Suprapubic skin (tissue), 4 donors: ENCODE measurements around the gene CAPN7.

Source experiments
- POLR2A ChIP-seq, 2 donors: fragments of 450-650 bp; IDR thresholded peaks; one replicate each; pipeline ENCODE4 v1.6.1; 2017; ENCODE audit warnings: antibody characterized with exemption in 2 of 2, mild to moderate bottlenecking in 2 of 2, moderate library complexity in 2 of 2
- POLR2AphosphoS5 ChIP-seq, 3 donors: sonication (generic); formaldehyde crosslinking; IDR thresholded peaks; one replicate each; pipeline ENCODE4 v1.6.1; 2017; ENCODE audit warnings: antibody characterized with exemption in 3 of 3
- TF ChIP-seq, protein P1 (sequence below), 2 donors: fragments of 200-600 bp in 1 of 2; fragments of 450-650 bp in 1 of 2; sonication (generic) in 1 of 2; IDR thresholded peaks; one replicate each; pipeline ENCODE4 v1.5.1; 2016 to 2019; ENCODE audit warnings: antibody characterized with exemption in 2 of 2, mild to moderate bottlenecking in 1 of 2, moderate library complexity in 1 of 2

GRCh38 chr3:15299036-15299435 is 93.0 kb downstream of the CAPN7 start:
- TF ChIP-seq, protein P1, sequence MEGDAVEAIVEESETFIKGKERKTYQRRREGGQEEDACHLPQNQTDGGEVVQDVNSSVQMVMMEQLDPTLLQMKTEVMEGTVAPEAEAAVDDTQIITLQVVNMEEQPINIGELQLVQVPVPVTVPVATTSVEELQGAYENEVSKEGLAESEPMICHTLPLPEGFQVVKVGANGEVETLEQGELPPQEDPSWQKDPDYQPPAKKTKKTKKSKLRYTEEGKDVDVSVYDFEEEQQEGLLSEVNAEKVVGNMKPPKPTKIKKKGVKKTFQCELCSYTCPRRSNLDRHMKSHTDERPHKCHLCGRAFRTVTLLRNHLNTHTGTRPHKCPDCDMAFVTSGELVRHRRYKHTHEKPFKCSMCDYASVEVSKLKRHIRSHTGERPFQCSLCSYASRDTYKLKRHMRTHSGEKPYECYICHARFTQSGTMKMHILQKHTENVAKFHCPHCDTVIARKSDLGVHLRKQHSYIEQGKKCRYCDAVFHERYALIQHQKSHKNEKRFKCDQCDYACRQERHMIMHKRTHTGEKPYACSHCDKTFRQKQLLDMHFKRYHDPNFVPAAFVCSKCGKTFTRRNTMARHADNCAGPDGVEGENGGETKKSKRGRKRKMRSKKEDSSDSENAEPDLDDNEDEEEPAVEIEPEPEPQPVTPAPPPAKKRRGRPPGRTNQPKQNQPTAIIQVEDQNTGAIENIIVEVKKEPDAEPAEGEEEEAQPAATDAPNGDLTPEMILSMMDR (IDR thresholded peaks at IDR 0.05), result no peak
- TF ChIP-seq POLR2AphosphoS5 (IDR thresholded peaks at IDR 0.05), result no peak
- no peak for TF ChIP-seq POLR2A (IDR thresholded peaks at IDR 0.05)
